ENCODE data around the gene XPO5.

- TF ChIP-seq POLR2A (IDR thresholded peaks at IDR 0.05) = no peak
- TF ChIP-seq CTCF (IDR thresholded peaks at IDR 0.05) = no peak
These were observed 18.1 kb upstream of the XPO5 start for GRCh38 chr6:43593938-43594337.
